HL-60 (cell line): ENCODE data around the gene TBC1D5.
"Not testable (repeated sequence)": the region's sequence is repeated elsewhere in the genome, so short reads cannot be mapped to it uniquely, and the experiment has no call there.

Source experiments
- CTCF ChIP-seq: IDR thresholded peaks from one replicate; pipeline ENCODE4 v1.5.1; 2011; ENCODE audit warnings: low read length, control low read depth, inconsistent platforms; ENCODE audit not compliant: insufficient read depth
- GABPA ChIP-seq: IDR thresholded peaks from 2 replicates; pipeline ENCODE4 v1.6.1; 2012; ENCODE audit warnings: low read depth
- POLR2AphosphoS5 ChIP-seq: IDR thresholded peaks from 2 replicates; pipeline ENCODE4 v1.6.1; 2012; ENCODE audit warnings: low read depth
- REST ChIP-seq: IDR thresholded peaks from 2 replicates; pipeline ENCODE4 v1.6.1; 2012; ENCODE audit warnings: low read depth; ENCODE audit not compliant: insufficient replicate concordance
- SPI1 ChIP-seq: IDR thresholded peaks from 2 replicates; pipeline ENCODE4 v1.6.1; 2012; ENCODE audit warnings: low read depth, mild to moderate bottlenecking, borderline replicate concordance

- not testable (repeated sequence) for TF ChIP-seq CTCF, SPI1, POLR2AphosphoS5, GABPA, REST
These were observed 34.9 kb upstream of the TBC1D5 start for GRCh38 chr3:17777326-17777725.
